Suprapubic skin (tissue), 4 donors: ENCODE results near the gene KANSL3. TPM values are rescaled to one million over a fixed set of nuclear protein-coding genes. Genes with fewer than 3 reads are reported as not detected.
A peak's percentile ranks its signal among the peaks of the same experiment; 100 is the strongest.

Source experiments
- DNase-seq, 2 donors: peaks; one replicate each; pipeline ENCODE4 v3.0.0-alpha.2; 2019; ENCODE audit warnings: low spot score in 2 of 2
- H3K27ac ChIP-seq: fragments of 200-600 bp; sonication (generic); one replicate; pipeline ENCODE4 v1.5.1; 2019
- H3K27me3 ChIP-seq: fragments of 200-600 bp; sonication (generic); one replicate; pipeline ENCODE4 v1.5.1; 2019
- H3K36me3 ChIP-seq: fragments of 200-600 bp; sonication (generic); one replicate; pipeline ENCODE4 v1.5.1; 2019
- H3K4me1 ChIP-seq: fragments of 200-600 bp; sonication (generic); one replicate; pipeline ENCODE4 v1.5.1; 2019
- H3K4me3 ChIP-seq: fragments of 200-600 bp; sonication (generic); one replicate; pipeline ENCODE4 v1.5.1; 2019; ENCODE audit warnings: mild to moderate bottlenecking
- H3K9me3 ChIP-seq: fragments of 200-600 bp; sonication (generic); one replicate; pipeline ENCODE4 v1.5.1; 2019
- EP300 ChIP-seq: sonication (generic); formaldehyde crosslinking; IDR thresholded peaks from one replicate; pipeline ENCODE4 v1.6.1; 2017; ENCODE audit warnings: antibody characterized with exemption
- POLR2A ChIP-seq, 2 donors: fragments of 450-650 bp; IDR thresholded peaks; one replicate each; pipeline ENCODE4 v1.6.1; 2017; ENCODE audit warnings: antibody characterized with exemption in 2 of 2, mild to moderate bottlenecking in 2 of 2, moderate library complexity in 2 of 2
- POLR2AphosphoS5 ChIP-seq, 3 donors: sonication (generic); formaldehyde crosslinking; IDR thresholded peaks; one replicate each; pipeline ENCODE4 v1.6.1; 2017; ENCODE audit warnings: antibody characterized with exemption in 3 of 3
- WGBS: methylation state at CpG from one replicate; pipeline ENCODE4 v1.1.5; 2018; 5-methylcytosine and 5-hydroxymethylcytosine counted together
- total RNA-seq, 4 donors: library from RNA; depleted of rRNA; stranded (reverse); fragments of >200 nt; gene quantifications; one replicate each; pipeline ENCODE4 v1.1.0, GENCODE V29; 2016
- TF ChIP-seq, protein P1 (sequence below), 2 donors: fragments of 200-600 bp in 1 of 2; fragments of 450-650 bp in 1 of 2; sonication (generic) in 1 of 2; IDR thresholded peaks; one replicate each; pipeline ENCODE4 v1.5.1; 2016 to 2019; ENCODE audit warnings: antibody characterized with exemption in 2 of 2, mild to moderate bottlenecking in 1 of 2, moderate library complexity in 1 of 2

KANSL3 gene
- 10 to 100 TPM; 29.3 to 70.5 (median 37.4) TPM for total RNA-seq

DNA sequence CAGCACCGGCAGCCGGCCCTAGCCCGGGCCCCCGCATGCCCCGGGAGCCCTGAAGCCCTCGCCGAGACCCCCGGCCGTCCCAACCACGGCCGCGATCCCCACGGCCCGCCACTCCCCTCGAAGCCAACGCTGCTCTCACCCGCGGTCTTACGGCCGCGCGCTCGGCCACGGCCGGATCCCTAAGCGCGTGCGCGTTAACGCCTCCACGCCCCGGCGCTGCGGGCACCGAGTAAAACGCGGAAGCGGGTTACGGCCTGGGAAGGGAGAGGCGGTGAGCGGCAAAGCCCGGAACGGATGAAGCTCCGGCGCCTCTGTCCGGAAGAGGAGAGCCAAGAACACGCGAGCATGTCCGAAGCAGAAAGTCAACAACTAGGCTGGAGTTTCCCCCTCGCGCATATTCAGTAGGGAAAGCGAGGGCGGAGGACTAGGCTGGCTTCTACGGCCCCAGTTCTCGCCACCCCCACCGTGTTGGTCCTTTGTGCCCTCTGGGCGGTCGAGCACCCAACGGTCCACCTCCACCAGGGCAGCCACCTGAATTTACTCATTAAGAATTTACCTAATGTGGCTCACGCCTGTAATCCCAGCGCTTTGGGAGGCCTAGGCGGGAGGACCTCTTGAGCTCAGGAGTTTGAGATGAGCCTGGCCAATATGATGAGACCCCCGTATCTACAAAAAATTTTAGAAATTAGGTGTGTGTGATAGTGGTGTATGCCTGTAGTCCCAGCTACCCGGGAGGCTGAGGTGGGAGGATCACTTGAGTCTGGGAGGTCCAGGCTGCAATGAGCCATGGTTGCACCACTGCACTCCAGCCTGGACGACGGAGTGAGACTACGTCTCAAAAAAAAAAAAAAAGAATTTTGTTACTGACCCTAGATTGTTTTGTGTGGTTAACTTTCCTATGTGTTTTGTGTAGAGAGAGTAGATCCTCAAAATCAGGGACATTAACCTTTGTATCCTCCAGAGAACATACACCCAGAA is at the start of gene KANSL3:
KANSL3 (minus strand) TSS at position 169 of the 978 bp plus-strand sequence. CDS start 1,177 bp downstream, outside the sequence.
- H3K27ac ChIP-seq: peak within 1 kb of the TSS; percentile 98
- H3K36me3 ChIP-seq: peaks cover 8% of the 10 kb centered on the region
- peaks cover 29% of the 10 kb centered on the region for H3K4me1 ChIP-seq
- TF ChIP-seq, protein P1, sequence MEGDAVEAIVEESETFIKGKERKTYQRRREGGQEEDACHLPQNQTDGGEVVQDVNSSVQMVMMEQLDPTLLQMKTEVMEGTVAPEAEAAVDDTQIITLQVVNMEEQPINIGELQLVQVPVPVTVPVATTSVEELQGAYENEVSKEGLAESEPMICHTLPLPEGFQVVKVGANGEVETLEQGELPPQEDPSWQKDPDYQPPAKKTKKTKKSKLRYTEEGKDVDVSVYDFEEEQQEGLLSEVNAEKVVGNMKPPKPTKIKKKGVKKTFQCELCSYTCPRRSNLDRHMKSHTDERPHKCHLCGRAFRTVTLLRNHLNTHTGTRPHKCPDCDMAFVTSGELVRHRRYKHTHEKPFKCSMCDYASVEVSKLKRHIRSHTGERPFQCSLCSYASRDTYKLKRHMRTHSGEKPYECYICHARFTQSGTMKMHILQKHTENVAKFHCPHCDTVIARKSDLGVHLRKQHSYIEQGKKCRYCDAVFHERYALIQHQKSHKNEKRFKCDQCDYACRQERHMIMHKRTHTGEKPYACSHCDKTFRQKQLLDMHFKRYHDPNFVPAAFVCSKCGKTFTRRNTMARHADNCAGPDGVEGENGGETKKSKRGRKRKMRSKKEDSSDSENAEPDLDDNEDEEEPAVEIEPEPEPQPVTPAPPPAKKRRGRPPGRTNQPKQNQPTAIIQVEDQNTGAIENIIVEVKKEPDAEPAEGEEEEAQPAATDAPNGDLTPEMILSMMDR (IDR thresholded peaks at IDR 0.05): no peak
- peak; percentile 90 to 94 (median 93) for TF ChIP-seq POLR2AphosphoS5 (IDR thresholded peaks at IDR 0.05)
- TF ChIP-seq POLR2A (IDR thresholded peaks at IDR 0.05): peak; percentile 89 to 93
- DNase-seq: peak; percentile 93 to 97
- WGBS: 41% methylated on average over 11 of the region's 67 CpGs
- no peaks in the 10 kb centered on the region for H3K9me3 ChIP-seq
- no peaks in the 10 kb centered on the region for H3K27me3 ChIP-seq
- H3K4me3 ChIP-seq: peak within 1 kb of the TSS; percentile 85

DNA sequence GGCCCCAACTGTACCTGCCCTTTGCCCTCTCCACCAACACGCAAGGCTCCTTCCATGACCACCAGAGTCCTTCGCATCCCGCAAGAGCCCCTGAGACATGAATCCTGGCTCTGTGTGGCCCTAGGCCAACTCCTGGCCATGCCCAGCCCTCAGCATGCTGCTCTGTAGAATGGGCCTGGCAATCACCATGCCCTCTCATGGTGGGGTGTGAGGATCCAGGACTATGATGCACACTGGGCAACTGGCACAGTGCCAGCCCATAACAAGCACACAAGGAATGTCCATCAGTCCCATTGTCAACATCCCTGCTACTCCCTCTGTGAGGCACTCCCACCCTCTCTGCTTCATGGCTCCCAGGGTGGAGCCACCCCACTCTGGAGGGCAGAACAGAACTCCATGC is 49.2 kb upstream of the KANSL3 start:
- Histone ChIP-seq H3K4me1 (no peaks in the 10 kb centered on the region), H3K36me3 (no peaks in the 10 kb centered on the region), H3K4me3 (no peak overlapping the region), H3K27ac (no peak overlapping the region), H3K27me3 (peaks cover 17% of the 10 kb centered on the region), H3K9me3 (no peaks in the 10 kb centered on the region)
- TF ChIP-seq, protein P1 (IDR thresholded peaks at IDR 0.05): no peak
- TF ChIP-seq POLR2AphosphoS5 (IDR thresholded peaks at IDR 0.05): no peak
- TF ChIP-seq POLR2A (IDR thresholded peaks at IDR 0.05): no peak
- TF ChIP-seq EP300: no peak
- DNase-seq: no peak
- WGBS: 89% methylated on average over 3 of the region's 3 CpGs

DNA sequence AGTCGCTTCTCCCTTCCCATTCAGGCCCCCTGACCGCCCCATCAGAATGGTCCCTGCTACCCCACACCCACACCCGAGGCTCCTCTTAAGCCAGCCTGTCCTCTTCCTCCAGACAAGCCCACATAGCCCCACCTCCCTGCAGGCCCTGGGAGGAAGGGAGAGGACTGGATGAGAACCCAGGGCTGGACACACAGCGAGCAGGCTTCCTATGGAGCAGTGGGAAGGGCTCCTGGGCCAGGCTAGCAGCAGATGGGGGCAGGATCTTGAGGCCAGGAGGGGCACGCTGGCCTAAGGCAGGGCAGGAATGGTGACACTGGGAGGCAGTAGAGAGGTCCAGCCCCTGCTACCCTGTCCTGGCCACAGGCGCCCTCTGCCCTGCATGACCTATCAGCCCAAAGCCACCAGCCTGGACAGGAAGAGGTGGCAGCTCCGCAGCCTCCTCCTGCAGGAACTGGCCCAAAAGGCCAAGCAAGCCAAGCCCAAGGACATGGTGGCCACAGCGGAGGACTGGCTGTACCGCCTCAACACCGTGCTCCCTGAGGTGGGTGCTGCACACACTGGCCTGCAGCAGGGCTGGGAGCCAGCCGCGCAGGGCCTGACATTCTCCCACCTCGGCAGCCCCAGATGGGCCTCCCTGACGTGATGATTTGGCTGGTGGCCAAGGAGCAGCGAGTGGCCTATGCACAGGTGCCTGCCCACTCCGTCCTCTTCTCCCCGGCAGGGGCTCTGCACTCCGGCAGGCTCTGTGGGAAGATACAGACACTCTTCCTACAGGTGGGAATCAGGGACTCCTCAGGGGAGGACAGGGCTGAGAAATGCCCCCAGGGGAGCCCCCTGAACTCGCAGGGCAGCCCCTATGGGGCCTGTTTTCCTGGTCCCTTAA is 47.7 kb upstream of the KANSL3 start:
- no peaks in the 10 kb centered on the region for H3K4me1 ChIP-seq
- H3K9me3 ChIP-seq: no peaks in the 10 kb centered on the region
- H3K27me3 ChIP-seq: peaks cover 17% of the 10 kb centered on the region
- no peak for DNase-seq
- H3K4me3 ChIP-seq: no peak overlapping the region
- no peaks in the 10 kb centered on the region for H3K36me3 ChIP-seq
- TF ChIP-seq POLR2AphosphoS5 (IDR thresholded peaks at IDR 0.05) (no peak), EP300 (no peak)
- no peak overlapping the region for H3K27ac ChIP-seq
- WGBS: 57% methylated on average over 8 of the region's 19 CpGs

DNA sequence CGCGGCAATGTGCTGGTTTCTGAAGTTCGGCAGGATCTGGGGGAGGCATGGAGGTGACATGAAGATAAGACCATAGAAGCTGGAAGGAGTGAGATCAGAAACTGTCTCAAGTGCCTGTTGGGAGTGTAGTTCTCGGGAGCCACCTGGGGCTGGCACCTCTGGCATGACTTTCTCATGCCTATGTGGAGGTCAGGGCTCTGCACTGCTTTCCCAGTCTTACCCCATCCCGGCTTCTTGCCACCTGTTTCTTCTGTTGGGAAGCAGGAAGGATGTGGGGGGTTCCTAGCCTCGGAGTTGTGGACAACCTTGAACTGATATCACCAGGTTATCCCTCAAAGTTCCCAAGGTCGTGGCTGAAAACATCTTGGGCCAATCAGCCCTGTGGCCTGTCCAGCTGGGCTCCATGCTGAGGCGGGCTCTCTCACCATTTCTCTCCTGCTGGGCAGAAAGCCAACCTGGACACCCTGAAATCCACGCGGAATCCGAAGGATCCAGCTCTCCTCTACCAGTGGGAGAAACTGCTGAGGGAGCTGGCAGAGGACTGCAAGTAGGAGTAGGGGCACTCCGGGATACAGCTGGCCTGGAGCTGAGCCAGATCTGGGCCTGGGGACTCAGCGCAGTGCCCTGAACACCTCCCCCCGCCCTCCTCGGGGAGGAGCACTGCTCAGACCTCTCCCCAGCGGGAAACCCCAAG is 46.9 kb upstream of the KANSL3 start:
- Histone ChIP-seq H3K4me3 (no peak overlapping the region), H3K9me3 (no peaks in the 10 kb centered on the region), H3K27ac (no peak overlapping the region), H3K36me3 (no peaks in the 10 kb centered on the region), H3K4me1 (no peaks in the 10 kb centered on the region), H3K27me3 (peaks cover 17% of the 10 kb centered on the region)
- TF ChIP-seq, protein P1 (IDR thresholded peaks at IDR 0.05): no peak
- TF ChIP-seq EP300: no peak
- no peak for TF ChIP-seq POLR2AphosphoS5 (IDR thresholded peaks at IDR 0.05)
- no peak for TF ChIP-seq POLR2A (IDR thresholded peaks at IDR 0.05)
- 82% methylated on average over 8 of the region's 16 CpGs for WGBS
- DNase-seq: no peak
